OCI-LY7 (cell line): ENCODE data around the gene HPCAL4.

Source experiments
- EZH2phosphoT487 ChIP-seq: fragments of 200-600 bp; sonication (generic); IDR thresholded peaks from 2 replicates; pipeline ENCODE4 v1.6.1; 2018; ENCODE audit warnings: low read depth, borderline replicate concordance, mild to moderate bottlenecking, mixed run types, antibody characterized with exemption, low read length, moderate library complexity, mixed read lengths
- TF ChIP-seq, protein P1 (sequence below): fragments of 200-600 bp; sonication (generic); conservative IDR thresholded peaks from 2 replicates; pipeline ENCODE4 v1.5.1; 2014; ENCODE audit warnings: mild to moderate bottlenecking, antibody characterized with exemption, low read length, moderate library complexity, mixed read lengths

DNA sequence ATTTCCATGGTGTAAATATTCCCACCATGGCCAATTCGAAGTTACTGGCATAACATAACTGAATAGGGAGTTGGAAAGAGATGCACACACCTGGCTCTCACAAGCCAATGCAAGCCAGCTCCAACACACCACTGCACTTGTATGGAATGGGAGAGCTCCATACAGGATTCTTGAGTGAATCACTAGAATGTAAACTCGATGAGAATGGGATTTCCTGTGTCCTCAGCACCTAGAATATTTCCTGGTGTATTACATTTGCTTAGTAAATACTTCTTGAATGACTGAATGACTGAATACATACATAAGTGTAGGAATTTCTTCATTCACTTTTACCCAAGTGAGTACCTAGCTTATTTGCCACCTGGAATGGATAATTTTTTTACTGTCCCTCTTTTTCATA is 31.3 kb upstream of the HPCAL4 start:
- TF ChIP-seq, protein P1, sequence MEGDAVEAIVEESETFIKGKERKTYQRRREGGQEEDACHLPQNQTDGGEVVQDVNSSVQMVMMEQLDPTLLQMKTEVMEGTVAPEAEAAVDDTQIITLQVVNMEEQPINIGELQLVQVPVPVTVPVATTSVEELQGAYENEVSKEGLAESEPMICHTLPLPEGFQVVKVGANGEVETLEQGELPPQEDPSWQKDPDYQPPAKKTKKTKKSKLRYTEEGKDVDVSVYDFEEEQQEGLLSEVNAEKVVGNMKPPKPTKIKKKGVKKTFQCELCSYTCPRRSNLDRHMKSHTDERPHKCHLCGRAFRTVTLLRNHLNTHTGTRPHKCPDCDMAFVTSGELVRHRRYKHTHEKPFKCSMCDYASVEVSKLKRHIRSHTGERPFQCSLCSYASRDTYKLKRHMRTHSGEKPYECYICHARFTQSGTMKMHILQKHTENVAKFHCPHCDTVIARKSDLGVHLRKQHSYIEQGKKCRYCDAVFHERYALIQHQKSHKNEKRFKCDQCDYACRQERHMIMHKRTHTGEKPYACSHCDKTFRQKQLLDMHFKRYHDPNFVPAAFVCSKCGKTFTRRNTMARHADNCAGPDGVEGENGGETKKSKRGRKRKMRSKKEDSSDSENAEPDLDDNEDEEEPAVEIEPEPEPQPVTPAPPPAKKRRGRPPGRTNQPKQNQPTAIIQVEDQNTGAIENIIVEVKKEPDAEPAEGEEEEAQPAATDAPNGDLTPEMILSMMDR: no peak
- no peak for TF ChIP-seq EZH2phosphoT487
